ENCODE results near the gene LUZP2.

LUZP2 gene

GRCh38 chr11:24624432-24624831, 127.6 kb downstream of the LUZP2 start:
- TF ChIP-seq CTCF (IDR thresholded peaks at IDR 0.05; ENCODE audit: low read depth, low read length), result no peak
- DNase-seq (ENCODE audit: extremely low read depth, low read depth), result no peak

GRCh38 chr11:24625975-24626374, 129.1 kb downstream of the LUZP2 start:
- TF ChIP-seq CTCF (IDR thresholded peaks at IDR 0.05; ENCODE audit: low read depth, low read length), result no peak
- DNase-seq (ENCODE audit: extremely low read depth, low read depth), result no peak

GRCh38 chr11:24628224-24628776, 131.4 kb downstream of the LUZP2 start:
- no peak for TF ChIP-seq CTCF (IDR thresholded peaks at IDR 0.05; ENCODE audit: low read depth, low read length)

GRCh38 chr11:24634606-24635160, 137.8 kb downstream of the LUZP2 start:
- no peak for DNase-seq (ENCODE audit: extremely low read depth, low read depth)
- TF ChIP-seq CTCF (IDR thresholded peaks at IDR 0.05; ENCODE audit: low read depth, low read length), result no peak

More at GRCh38 chr11:24628224-24628776, 131.4 kb downstream of the LUZP2 start:
- no peak for DNase-seq (ENCODE audit: extremely low read depth, low read depth)

- TF ChIP-seq CTCF (IDR thresholded peaks at IDR 0.05; ENCODE audit: low read depth, low read length), result no peak
- no peak for DNase-seq (ENCODE audit: extremely low read depth, low read depth)
These were observed 138.9 kb downstream of the LUZP2 start for GRCh38 chr11:24635588-24636290.

- no peak for DNase-seq (ENCODE audit: extremely low read depth, low read depth)
- no peak for TF ChIP-seq CTCF (IDR thresholded peaks at IDR 0.05; ENCODE audit: low read depth, low read length)
These were observed 139.4 kb downstream of the LUZP2 start for GRCh38 chr11:24636291-24636629.

- TF ChIP-seq CTCF (IDR thresholded peaks at IDR 0.05; ENCODE audit: low read depth, low read length), result no peak
- DNase-seq (ENCODE audit: extremely low read depth, low read depth), result no peak
These were observed 140.7 kb downstream of the LUZP2 start for GRCh38 chr11:24637520-24637919.

All from AG09319 (cell line).